HEK293T (cell line): ENCODE data around the gene TRIM71.

Experiments used
- CTCF ChIA-PET: fragments of 350-600 bp; formaldehyde crosslinking; extraction: SDS; loops from one replicate; lab custom pipeline; 2021; ENCODE audit warnings: antibody characterized with exemption, inconsistent platforms; lab: Yijun Ruan, JAX
- POLR2A ChIA-PET: fragments of 350-600 bp; formaldehyde crosslinking; extraction: SDS; loops from one replicate; lab custom pipeline; 2020; ENCODE audit warnings: antibody characterized with exemption, inconsistent platforms; lab: Yijun Ruan, JAX
- DNase-seq: peaks from one replicate; pipeline ENCODE4 v3.0.0; 2012; ENCODE audit warnings: mixed read lengths; ENCODE audit errors: extremely low spot score
- ARNT ChIP-seq: fragments of 450-650 bp; IDR thresholded peaks from 2 replicates; pipeline ENCODE4 v1.6.1; 2017; ENCODE audit warnings: mild to moderate bottlenecking
- BHLHE40 ChIP-seq: fragments of 450-650 bp; IDR thresholded peaks from 2 replicates; pipeline ENCODE4 v1.6.1; 2016; ENCODE audit warnings: mild to moderate bottlenecking, moderate library complexity, borderline replicate concordance
- CTBP1 ChIP-seq: fragments of 450-650 bp; IDR thresholded peaks from 2 replicates; pipeline ENCODE4 v1.6.1; 2016; ENCODE audit warnings: borderline replicate concordance
- ELF4 ChIP-seq: fragments of 450-650 bp; IDR thresholded peaks from 2 replicates; pipeline ENCODE4 v1.6.1; 2017; ENCODE audit warnings: antibody characterized with exemption
- FOXA1 ChIP-seq: fragments of 450-650 bp; IDR thresholded peaks from 2 replicates; pipeline ENCODE4 v1.6.1; 2016; ENCODE audit warnings: mild to moderate bottlenecking
- FOXK2 ChIP-seq: fragments of 450-650 bp; IDR thresholded peaks from 2 replicates; pipeline ENCODE4 v1.6.1; 2016; ENCODE audit warnings: mild to moderate bottlenecking
- FOXM1 ChIP-seq: fragments of 450-650 bp; IDR thresholded peaks from 2 replicates; pipeline ENCODE4 v1.6.1; 2017; ENCODE audit warnings: mild to moderate bottlenecking, borderline replicate concordance
- HDGF ChIP-seq: fragments of 450-650 bp; IDR thresholded peaks from 2 replicates; pipeline ENCODE4 v1.6.1; 2017; ENCODE audit warnings: antibody characterized with exemption, borderline replicate concordance
- L3MBTL2 ChIP-seq: fragments of 450-650 bp; conservative IDR thresholded peaks from 2 replicates; pipeline ENCODE4 v1.6.1; 2016; ENCODE audit warnings: mild to moderate bottlenecking
- LEF1 ChIP-seq: fragments of 450-650 bp; IDR thresholded peaks from 2 replicates; pipeline ENCODE4 v1.6.1; 2017; ENCODE audit warnings: mild to moderate bottlenecking, borderline replicate concordance
- NFRKB ChIP-seq: fragments of 450-650 bp; IDR thresholded peaks from 2 replicates; pipeline ENCODE4 v1.6.1; 2016; ENCODE audit warnings: mild to moderate bottlenecking, moderate library complexity
- PKNOX1 ChIP-seq: fragments of 450-650 bp; IDR thresholded peaks from 2 replicates; pipeline ENCODE4 v1.6.1; 2016
- SP1 ChIP-seq: fragments of 450-650 bp; IDR thresholded peaks from 2 replicates; pipeline ENCODE4 v1.6.1; 2017
- SUZ12 ChIP-seq: fragments of 450-650 bp; IDR thresholded peaks from 2 replicates; pipeline ENCODE4 v1.6.1; 2016; ENCODE audit warnings: mild to moderate bottlenecking
- TARDBP ChIP-seq: fragments of 450-650 bp; IDR thresholded peaks from 2 replicates; pipeline ENCODE4 v1.6.1; 2016
- ZNF384 ChIP-seq: fragments of 450-650 bp; IDR thresholded peaks from 2 replicates; pipeline ENCODE4 v1.6.1; 2016

Gene TRIM71

GRCh38 chr3:32831062-32831461, 13.3 kb downstream of the TRIM71 start:
- DNase-seq = no peak
- POLR2A ChIA-PET = no interaction called here
- no peak for TF ChIP-seq PKNOX1
- no peak for TF ChIP-seq TARDBP
- CTCF ChIA-PET = no interaction called here

- DNase-seq = no peak
- TF ChIP-seq FOXA1 (no peak), SP1 (no peak), SUZ12 (no peak), L3MBTL2 (no peak), FOXM1 (no peak), NFRKB (no peak), ARNT (no peak), PKNOX1 (no peak)
- ChIA-PET POLR2A (no interaction called here), CTCF (no interaction called here)
Measured at GRCh38 chr3:32831791-32832190, 14.0 kb downstream of the TRIM71 start.

GRCh38 chr3:32832193-32832592, 14.4 kb downstream of the TRIM71 start:
- DNase-seq = no peak
- ChIA-PET CTCF (no interaction called here), POLR2A (no interaction called here)
- TF ChIP-seq TARDBP (no peak), FOXA1 (no peak), CTBP1 (no peak), BHLHE40 (no peak), L3MBTL2 (no peak), SUZ12 (no peak), ARNT (no peak), PKNOX1 (no peak), FOXM1 (no peak), SP1 (no peak), NFRKB (no peak), HDGF (no peak), FOXK2 (no peak), ELF4 (no peak), LEF1 (no peak), ZNF384 (no peak)

GRCh38 chr3:32835049-32835371, 17.2 kb downstream of the TRIM71 start:
- CTCF ChIA-PET = no interaction called here
- no peak for DNase-seq
- TF ChIP-seq HDGF (no peak), SUZ12 (no peak), NFRKB (no peak), FOXA1 (no peak), PKNOX1 (no peak), L3MBTL2 (no peak), FOXM1 (no peak), BHLHE40 (no peak), LEF1 (no peak), TARDBP (no peak)
- POLR2A ChIA-PET = interaction anchor here (1.0 kb wide), 1 partner anchor 13 kb away, joined by 3 read pairs; no protein-coding TSS in a partner anchor

GRCh38 chr3:32835961-32836360, 18.2 kb downstream of the TRIM71 start:
- POLR2A ChIA-PET = interaction anchor here (0.7 kb wide), 1 partner anchor 20 kb away, joined by 3 read pairs; no protein-coding TSS in a partner anchor
- CTCF ChIA-PET = interaction anchor here (1.0 kb wide), 1 partner anchor 9 kb away, joined by 3 read pairs; no protein-coding TSS in a partner anchor
- DNase-seq = no peak
- TF ChIP-seq FOXK2 (no peak), CTBP1 (no peak), PKNOX1 (no peak), FOXA1 (no peak), SP1 (no peak), BHLHE40 (no peak), FOXM1 (no peak), ARNT (no peak), NFRKB (no peak), ELF4 (no peak), ZNF384 (no peak), TARDBP (no peak), SUZ12 (no peak), LEF1 (no peak), HDGF (no peak), L3MBTL2 (no peak)

- POLR2A ChIA-PET = interaction anchor here (0.7 kb wide), 1 partner anchor 21 kb away, joined by 3 read pairs; no protein-coding TSS in a partner anchor
- CTCF ChIA-PET = interaction anchor here (1.0 kb wide), 1 partner anchor 9 kb away, joined by 3 read pairs; no protein-coding TSS in a partner anchor
- no peak for DNase-seq
- TF ChIP-seq HDGF (no peak), LEF1 (no peak), PKNOX1 (no peak), L3MBTL2 (no peak), BHLHE40 (no peak), SUZ12 (no peak), ELF4 (no peak), NFRKB (no peak), CTBP1 (no peak), FOXM1 (no peak), ZNF384 (no peak), FOXA1 (no peak), FOXK2 (no peak), ARNT (no peak)
Measured at GRCh38 chr3:32836601-32837000, 18.8 kb downstream of the TRIM71 start.
